Stimulated activated CD4-positive, alpha-beta T cell treated with anti-CD3 and anti-CD28 coated beads, Interleukin-1b, Interleukin-23, amount 100 ng/mL, for 24 hours (primary cell): ENCODE data around the gene KLHL21.
"Not testable (repeated sequence)": the region's sequence is repeated elsewhere in the genome, so short reads cannot be mapped to it uniquely, and the experiment has no call there.

Experiments
- DNase-seq, 4 experiments: peaks; one replicate each; pipeline ENCODE4 v3.0.0-alpha.2; 2020; ENCODE audit warnings: low read depth in 4 of 4, low spot score in 1 of 4

Gene KLHL21

DNA sequence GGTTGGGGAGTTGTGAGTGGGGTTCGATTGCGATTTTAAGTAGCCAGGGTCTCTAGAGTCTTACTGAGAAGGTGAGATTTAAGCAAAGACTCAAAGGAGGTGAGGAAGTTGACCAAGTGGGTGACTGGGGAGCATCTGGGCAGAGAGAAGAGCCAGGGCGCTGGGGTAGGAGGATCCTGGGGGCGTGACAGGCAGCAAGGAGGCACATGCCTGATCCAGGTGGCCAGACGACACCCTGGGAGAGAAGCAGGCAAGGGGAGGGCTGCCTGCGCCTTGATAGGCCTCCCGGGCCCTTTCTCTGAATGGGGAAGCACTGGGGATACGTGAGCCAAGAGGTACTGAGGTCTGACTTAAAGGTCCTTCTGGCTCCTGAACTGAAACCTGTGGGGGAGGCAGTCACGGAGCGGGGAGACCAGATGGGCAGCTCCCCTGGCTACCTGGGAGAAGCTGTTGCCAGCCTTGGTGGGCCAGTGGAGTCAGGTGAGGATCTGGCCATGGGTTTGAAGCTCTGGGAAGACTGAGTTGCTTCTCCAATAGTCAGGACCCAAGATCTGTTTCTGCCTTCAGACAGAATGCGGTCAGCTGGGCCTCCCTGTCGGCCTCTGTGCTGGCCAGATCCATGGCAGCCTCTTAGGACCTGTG is 17.5 kb downstream of the KLHL21 start:
- no peak for DNase-seq

GRCh38 chr1:6584126-6585080 is 18.3 kb downstream of the KLHL21 start:
- DNase-seq: no peak

DNA sequence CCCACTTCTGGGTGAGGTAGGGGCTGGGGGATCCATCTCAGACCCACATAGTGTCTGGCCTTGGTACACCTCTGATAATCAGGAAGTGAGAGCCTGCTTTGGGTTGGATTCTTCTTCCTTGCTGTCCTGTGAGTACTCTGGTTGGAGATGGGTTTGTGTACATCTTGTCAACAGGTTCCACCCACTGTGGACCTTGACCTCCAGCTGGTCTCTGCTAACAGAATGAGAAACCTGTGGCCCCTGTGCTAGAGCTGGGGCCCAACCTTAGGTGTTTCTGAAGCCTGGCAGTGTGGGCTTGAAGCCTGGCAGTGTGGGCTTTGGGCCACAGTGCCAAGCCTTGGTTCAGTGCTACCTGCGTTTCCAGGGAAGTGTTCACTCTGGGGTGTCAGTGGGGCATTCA is 20.3 kb downstream of the KLHL21 start:
- DNase-seq: no peak

GRCh38 chr1:6581561-6582305 is 20.9 kb downstream of the KLHL21 start:
- no peak for DNase-seq

- no peak for DNase-seq
Measured at GRCh38 chr1:6580593-6581409, 21.9 kb downstream of the KLHL21 start.

DNA sequence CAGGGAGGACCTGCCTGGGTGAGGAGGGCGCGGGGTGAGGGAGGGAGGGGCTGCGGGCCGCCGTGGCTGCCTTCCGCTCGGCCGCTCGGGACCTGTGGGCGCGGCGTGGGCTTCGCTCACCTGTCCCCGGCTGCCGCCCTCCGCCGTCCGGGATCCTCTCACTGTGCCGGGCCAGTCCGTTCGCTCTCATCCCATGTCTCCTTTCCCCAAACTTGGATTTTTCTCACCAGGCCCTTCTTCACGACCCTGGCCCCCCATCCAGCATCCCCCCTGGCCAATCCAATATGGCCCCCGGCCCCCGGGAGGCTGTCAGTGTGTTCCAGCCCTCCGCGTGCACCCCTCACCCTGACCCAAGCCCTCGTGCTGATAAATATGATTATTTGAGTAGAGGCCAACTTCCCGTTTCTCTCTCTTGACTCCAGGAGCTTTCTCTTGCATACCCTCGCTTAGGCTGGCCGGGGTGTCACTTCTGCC is 22.5 kb downstream of the KLHL21 start:
- no peak for DNase-seq

DNA sequence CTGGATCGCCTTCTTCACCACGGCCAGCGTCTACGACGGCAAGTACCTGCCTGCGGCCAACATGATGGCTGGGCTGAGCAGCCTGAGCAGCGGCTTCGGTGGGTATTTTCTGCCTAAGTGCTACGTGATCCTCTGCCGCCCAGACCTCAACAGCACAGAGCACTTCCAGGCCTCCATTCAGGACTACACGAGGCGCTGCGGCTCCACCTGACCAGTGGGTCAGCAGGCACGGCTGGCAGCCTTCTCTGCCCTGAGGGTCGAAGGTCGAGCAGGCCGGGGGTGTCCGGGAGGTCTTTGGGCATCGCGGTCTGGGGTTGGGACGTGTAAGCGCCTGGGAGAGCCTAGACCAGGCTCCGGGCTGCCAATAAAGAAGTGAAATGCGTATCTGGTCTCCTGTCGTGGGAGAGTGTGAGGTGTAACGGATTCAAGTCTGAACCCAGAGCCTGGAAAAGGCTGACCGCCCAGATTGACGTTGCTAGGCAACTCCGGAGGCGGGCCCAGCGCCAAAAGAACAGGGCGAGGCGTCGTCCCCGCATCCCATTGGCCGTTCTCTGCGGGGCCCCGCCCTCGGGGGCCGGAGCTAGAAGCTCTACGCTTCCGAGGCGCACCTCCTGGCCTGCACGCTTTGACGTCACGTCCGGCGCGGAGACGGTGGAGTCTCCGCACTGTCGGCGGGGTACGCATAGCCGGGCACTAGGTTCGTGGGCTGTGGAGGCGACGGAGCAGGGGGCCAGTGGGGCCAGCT is 23.1 kb downstream of the KLHL21 start, which contains the start of gene ZBTB48:
TSS of gene ZBTB48 (plus strand) at position 621 of the 745 bp plus-strand sequence. CDS start 616 bp downstream, outside the sequence.
- DNase-seq: peak; percentile 90 to 98 (median 94)

DNA sequence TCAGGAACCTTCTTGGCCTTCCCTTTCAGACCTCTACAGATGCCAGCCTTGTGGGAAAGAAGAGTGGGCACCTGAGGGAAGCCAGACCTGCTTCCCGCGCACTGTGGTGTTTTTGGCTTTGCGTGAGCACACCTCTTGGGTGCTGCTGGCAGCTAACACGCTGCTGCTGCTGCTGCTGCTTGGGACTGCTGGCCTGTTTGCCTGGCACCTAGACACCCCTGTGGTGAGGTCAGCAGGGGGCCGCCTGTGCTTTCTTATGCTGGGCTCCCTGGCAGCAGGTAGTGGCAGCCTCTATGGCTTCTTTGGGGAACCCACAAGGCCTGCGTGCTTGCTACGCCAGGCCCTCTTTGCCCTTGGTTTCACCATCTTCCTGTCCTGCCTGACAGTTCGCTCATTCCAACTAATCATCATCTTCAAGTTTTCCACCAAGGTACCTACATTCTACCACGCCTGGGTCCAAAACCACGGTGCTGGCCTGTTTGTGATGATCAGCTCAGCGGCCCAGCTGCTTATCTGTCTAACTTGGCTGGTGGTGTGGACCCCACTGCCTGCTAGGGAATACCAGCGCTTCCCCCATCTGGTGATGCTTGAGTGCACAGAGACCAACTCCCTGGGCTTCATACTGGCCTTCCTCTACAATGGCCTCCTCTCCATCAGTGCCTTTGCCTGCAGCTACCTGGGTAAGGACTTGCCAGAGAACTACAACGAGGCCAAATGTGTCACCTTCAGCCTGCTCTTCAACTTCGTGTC is 23.9 kb downstream of the KLHL21 start:
- DNase-seq: no peak

GRCh38 chr1:6577831-6578525 is 24.7 kb downstream of the KLHL21 start:
- DNase-seq: no peak

- DNase-seq: no peak
Measured at GRCh38 chr1:6574818-6575217, 27.9 kb downstream of the KLHL21 start.

DNA sequence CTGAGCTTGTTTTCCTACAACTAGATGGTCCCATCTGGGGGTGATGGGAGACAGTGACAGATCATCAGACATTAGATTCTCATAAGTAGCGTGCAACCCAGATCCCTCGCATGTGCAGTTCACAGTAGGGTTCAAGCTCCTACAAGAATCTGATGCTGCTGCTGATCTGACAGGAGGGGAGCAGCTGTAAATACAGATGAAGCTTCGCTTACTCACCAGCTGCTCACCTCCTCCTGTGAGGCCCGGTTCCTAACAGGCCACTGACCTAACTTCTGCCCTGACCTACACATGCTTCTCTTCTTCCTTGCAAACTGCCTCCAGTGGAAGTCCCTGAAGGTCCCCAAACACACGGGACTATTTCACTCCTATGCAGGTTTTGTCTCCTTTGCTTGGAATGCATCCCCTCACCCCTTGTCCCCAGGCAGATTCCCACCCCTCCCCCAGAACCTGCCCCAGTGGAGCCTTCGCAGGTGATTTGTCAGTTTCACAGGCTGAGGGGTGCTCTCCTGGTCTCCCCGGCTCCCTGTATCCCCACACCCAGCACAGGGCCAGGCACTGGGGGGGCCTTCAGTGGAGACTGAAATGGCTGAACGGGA is 28.5 kb downstream of the KLHL21 start:
- no peak for DNase-seq

GRCh38 chr1:6572653-6573383 is 29.9 kb downstream of the KLHL21 start:
- no peak for DNase-seq

DNA sequence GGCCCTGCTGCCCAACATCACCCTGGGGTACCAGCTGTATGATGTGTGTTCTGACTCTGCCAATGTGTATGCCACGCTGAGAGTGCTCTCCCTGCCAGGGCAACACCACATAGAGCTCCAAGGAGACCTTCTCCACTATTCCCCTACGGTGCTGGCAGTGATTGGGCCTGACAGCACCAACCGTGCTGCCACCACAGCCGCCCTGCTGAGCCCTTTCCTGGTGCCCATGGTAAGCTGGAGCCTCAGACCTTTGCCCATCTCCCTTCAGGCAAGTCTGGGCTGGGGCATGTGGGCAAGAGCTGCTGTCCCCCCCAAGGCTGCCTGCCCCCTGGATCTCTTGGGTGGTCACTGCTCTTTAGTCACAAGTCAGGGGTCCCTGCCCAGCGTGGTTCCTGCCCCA is 31.7 kb downstream of the KLHL21 start:
- DNase-seq: no peak

DNA sequence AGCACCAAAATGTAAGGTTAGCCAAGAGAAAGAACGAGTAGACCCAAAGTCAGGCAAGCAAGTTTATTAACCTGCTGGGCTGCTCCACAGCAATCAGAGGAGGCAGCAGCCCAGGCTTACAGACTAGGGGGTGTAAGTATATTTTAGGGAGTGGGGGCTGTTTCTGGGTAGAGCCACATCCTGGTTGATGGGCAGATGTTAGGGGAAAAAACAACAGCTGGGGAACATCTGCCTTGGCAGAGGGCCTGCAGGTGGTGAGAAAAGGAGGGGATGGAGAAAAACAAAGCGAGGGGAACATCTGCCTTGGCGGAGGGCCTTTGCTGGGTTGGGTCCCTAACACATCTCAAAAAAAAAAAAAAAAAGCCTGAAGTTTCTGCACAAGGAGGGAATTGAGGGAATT is 32.6 kb downstream of the KLHL21 start:
- DNase-seq: no peak

DNA sequence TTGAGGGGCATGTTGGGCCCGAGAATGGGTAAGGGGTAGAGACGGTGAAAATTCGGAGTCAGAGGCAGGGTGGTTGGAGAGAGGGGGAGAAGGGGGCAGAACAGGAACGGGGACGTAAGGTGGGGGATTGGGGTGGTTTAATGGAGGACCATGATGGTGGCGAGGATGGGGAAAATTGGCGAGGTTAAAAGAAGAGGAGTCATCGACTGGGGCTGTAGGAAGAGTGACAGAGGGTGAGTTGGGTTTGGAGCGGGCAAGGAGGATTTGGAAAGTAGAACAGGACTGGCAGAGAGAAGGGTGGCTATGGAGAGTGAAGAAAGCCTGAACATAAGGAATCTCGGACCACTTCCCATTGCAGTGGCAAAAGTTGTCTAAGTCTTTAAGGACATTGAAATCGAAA is 33.6 kb downstream of the KLHL21 start:
- DNase-seq: no peak

DNA sequence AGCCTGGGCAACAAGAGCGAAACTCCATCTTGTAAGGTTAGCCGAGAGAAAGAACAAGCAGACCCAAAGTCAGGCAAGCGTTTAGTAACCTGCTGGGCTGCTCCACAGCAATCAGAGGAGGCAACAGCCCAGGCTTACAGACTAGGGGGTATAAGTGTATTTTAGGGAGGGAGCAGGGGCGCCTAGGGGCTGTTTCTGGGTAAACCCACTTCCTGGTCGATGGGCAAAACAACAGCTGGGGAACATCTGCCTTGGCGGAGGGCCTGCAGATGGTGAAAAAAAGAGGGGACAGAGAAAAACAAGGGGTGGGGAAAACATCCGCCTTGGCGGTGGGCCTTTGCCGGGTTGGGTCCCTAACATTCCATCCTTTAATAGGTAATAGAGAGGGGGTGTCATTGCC is 42.4 kb downstream of the KLHL21 start:
- no peak for DNase-seq

DNA sequence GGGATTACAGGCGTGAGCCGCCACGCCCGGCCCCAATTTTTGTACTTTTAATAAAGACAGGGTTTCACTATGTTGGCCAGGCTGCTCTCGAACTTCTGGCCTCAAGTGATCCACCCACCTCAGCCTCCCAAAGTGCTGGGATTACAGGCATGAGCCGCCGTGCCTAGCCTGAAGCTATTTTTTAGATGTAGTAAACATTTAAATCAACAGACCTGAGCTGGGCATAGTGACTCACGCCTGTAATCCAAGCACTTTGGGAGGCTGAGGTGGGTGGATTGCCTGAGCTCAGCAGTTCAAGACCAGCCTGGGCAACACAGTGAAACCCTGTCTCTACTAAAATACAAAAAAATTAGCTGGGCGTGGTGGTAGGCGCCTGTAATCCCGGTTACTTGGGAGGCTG is 43.5 kb downstream of the KLHL21 start:
- DNase-seq: not testable (repeated sequence)

GRCh38 chr1:6557597-6557996 is 45.1 kb downstream of the KLHL21 start:
- DNase-seq: no peak
